Measurements from ENCODE around the gene LTBP1.

LTBP1 gene

GRCh38 chr2:33129263-33130053 is 182.7 kb downstream of the LTBP1 start:
- Histone ChIP-seq H3K4me1 (ENCODE audit: control insufficient read depth, insufficient read depth, low read length) (peaks cover 22% of the 10 kb centered on the region), H3K9ac (ENCODE audit: low read length) (no peak overlapping the region), H3K27me3 (ENCODE audit: control insufficient read depth, insufficient read depth, low read length) (no peaks in the 10 kb centered on the region), H3K27ac (ENCODE audit: low read depth, low read length) (no peak overlapping the region), H3K36me3 (ENCODE audit: control insufficient read depth, insufficient read depth, low read length) (no peaks in the 10 kb centered on the region), H3K4me3 (ENCODE audit: low read length) (no peak overlapping the region)

- Histone ChIP-seq H3K4me3 (ENCODE audit: low read length) (no peak overlapping the region), H3K27ac (ENCODE audit: low read depth, low read length) (no peak overlapping the region), H3K9ac (ENCODE audit: low read length) (no peak overlapping the region), H3K27me3 (ENCODE audit: control insufficient read depth, insufficient read depth, low read length) (no peaks in the 10 kb centered on the region), H3K4me1 (ENCODE audit: control insufficient read depth, insufficient read depth, low read length) (peaks cover 22% of the 10 kb centered on the region), H3K36me3 (ENCODE audit: control insufficient read depth, insufficient read depth, low read length) (no peaks in the 10 kb centered on the region)
Measured at GRCh38 chr2:33130054-33130447, 183.3 kb downstream of the LTBP1 start.

GRCh38 chr2:33130544-33130943 is 183.8 kb downstream of the LTBP1 start:
- Histone ChIP-seq H3K4me3 (ENCODE audit: low read length) (no peak overlapping the region), H3K27me3 (ENCODE audit: control insufficient read depth, insufficient read depth, low read length) (no peaks in the 10 kb centered on the region), H3K36me3 (ENCODE audit: control insufficient read depth, insufficient read depth, low read length) (no peaks in the 10 kb centered on the region), H3K9ac (ENCODE audit: low read length) (no peak overlapping the region), H3K4me1 (ENCODE audit: control insufficient read depth, insufficient read depth, low read length) (peaks cover 22% of the 10 kb centered on the region), H3K27ac (ENCODE audit: low read depth, low read length) (no peak overlapping the region)

- no peaks in the 10 kb centered on the region for H3K36me3 ChIP-seq (ENCODE audit: control insufficient read depth, insufficient read depth, low read length)
- H3K4me1 ChIP-seq (ENCODE audit: control insufficient read depth, insufficient read depth, low read length), result peaks cover 26% of the 10 kb centered on the region
- no peaks in the 10 kb centered on the region for H3K27me3 ChIP-seq (ENCODE audit: control insufficient read depth, insufficient read depth, low read length)
- H3K27ac ChIP-seq (ENCODE audit: low read depth, low read length), result no peak overlapping the region
- H3K9ac ChIP-seq (ENCODE audit: low read length), result no peak overlapping the region
- H3K4me3 ChIP-seq (ENCODE audit: low read length), result no peak overlapping the region
Measured at GRCh38 chr2:33131111-33131510, 184.4 kb downstream of the LTBP1 start.

GRCh38 chr2:33131749-33132148 is 185.0 kb downstream of the LTBP1 start:
- no peaks in the 10 kb centered on the region for H3K27me3 ChIP-seq (ENCODE audit: control insufficient read depth, insufficient read depth, low read length)
- H3K36me3 ChIP-seq (ENCODE audit: control insufficient read depth, insufficient read depth, low read length), result no peaks in the 10 kb centered on the region
- H3K9ac ChIP-seq (ENCODE audit: low read length), result no peak overlapping the region
- peaks cover 32% of the 10 kb centered on the region for H3K4me1 ChIP-seq (ENCODE audit: control insufficient read depth, insufficient read depth, low read length)
- H3K4me3 ChIP-seq (ENCODE audit: low read length), result no peak overlapping the region
- no peak overlapping the region for H3K27ac ChIP-seq (ENCODE audit: low read depth, low read length)

- H3K4me3 ChIP-seq (ENCODE audit: low read length), result no peak overlapping the region
- no peaks in the 10 kb centered on the region for H3K36me3 ChIP-seq (ENCODE audit: control insufficient read depth, insufficient read depth, low read length)
- H3K27ac ChIP-seq (ENCODE audit: low read depth, low read length), result peak overlapping the region; percentile 89
- no peak overlapping the region for H3K9ac ChIP-seq (ENCODE audit: low read length)
- no peaks in the 10 kb centered on the region for H3K27me3 ChIP-seq (ENCODE audit: control insufficient read depth, insufficient read depth, low read length)
- peaks cover 35% of the 10 kb centered on the region for H3K4me1 ChIP-seq (ENCODE audit: control insufficient read depth, insufficient read depth, low read length)
Measured at GRCh38 chr2:33133454-33133952, 186.8 kb downstream of the LTBP1 start.

- no peaks in the 10 kb centered on the region for H3K36me3 ChIP-seq (ENCODE audit: control insufficient read depth, insufficient read depth, low read length)
- H3K4me3 ChIP-seq (ENCODE audit: low read length), result peak overlapping the region; percentile 59
- no peaks in the 10 kb centered on the region for H3K27me3 ChIP-seq (ENCODE audit: control insufficient read depth, insufficient read depth, low read length)
- H3K4me1 ChIP-seq (ENCODE audit: control insufficient read depth, insufficient read depth, low read length), result peaks cover 35% of the 10 kb centered on the region
- peak overlapping the region; percentile 89 for H3K27ac ChIP-seq (ENCODE audit: low read depth, low read length)
- no peak overlapping the region for H3K9ac ChIP-seq (ENCODE audit: low read length)
Measured at GRCh38 chr2:33134086-33134771, 187.5 kb downstream of the LTBP1 start.

- no peak overlapping the region for H3K9ac ChIP-seq (ENCODE audit: low read length)
- H3K27me3 ChIP-seq (ENCODE audit: control insufficient read depth, insufficient read depth, low read length), result no peaks in the 10 kb centered on the region
- peaks cover 42% of the 10 kb centered on the region for H3K4me1 ChIP-seq (ENCODE audit: control insufficient read depth, insufficient read depth, low read length)
- H3K4me3 ChIP-seq (ENCODE audit: low read length), result peak overlapping the region; percentile 59
- peak overlapping the region; percentile 89 for H3K27ac ChIP-seq (ENCODE audit: low read depth, low read length)
- H3K36me3 ChIP-seq (ENCODE audit: control insufficient read depth, insufficient read depth, low read length), result no peaks in the 10 kb centered on the region
Measured at GRCh38 chr2:33134791-33135560, 188.2 kb downstream of the LTBP1 start.

GRCh38 chr2:33135645-33136044 is 188.9 kb downstream of the LTBP1 start:
- H3K4me3 ChIP-seq (ENCODE audit: low read length), result peak overlapping the region; percentile 39
- no peaks in the 10 kb centered on the region for H3K27me3 ChIP-seq (ENCODE audit: control insufficient read depth, insufficient read depth, low read length)
- H3K9ac ChIP-seq (ENCODE audit: low read length), result no peak overlapping the region
- no peaks in the 10 kb centered on the region for H3K36me3 ChIP-seq (ENCODE audit: control insufficient read depth, insufficient read depth, low read length)
- peak overlapping the region; percentile 89 for H3K27ac ChIP-seq (ENCODE audit: low read depth, low read length)
- H3K4me1 ChIP-seq (ENCODE audit: control insufficient read depth, insufficient read depth, low read length), result peaks cover 43% of the 10 kb centered on the region

- H3K27me3 ChIP-seq (ENCODE audit: control insufficient read depth, insufficient read depth, low read length), result no peaks in the 10 kb centered on the region
- peak overlapping the region; percentile 14 for H3K9ac ChIP-seq (ENCODE audit: low read length)
- no peaks in the 10 kb centered on the region for H3K36me3 ChIP-seq (ENCODE audit: control insufficient read depth, insufficient read depth, low read length)
- peak overlapping the region; percentile 39 for H3K4me3 ChIP-seq (ENCODE audit: low read length)
- H3K4me1 ChIP-seq (ENCODE audit: control insufficient read depth, insufficient read depth, low read length), result peaks cover 43% of the 10 kb centered on the region
- peak overlapping the region; percentile 89 for H3K27ac ChIP-seq (ENCODE audit: low read depth, low read length)
Measured at GRCh38 chr2:33136056-33136455, 189.3 kb downstream of the LTBP1 start.

GRCh38 chr2:33136566-33136965 is 189.8 kb downstream of the LTBP1 start:
- H3K4me1 ChIP-seq (ENCODE audit: control insufficient read depth, insufficient read depth, low read length), result peaks cover 43% of the 10 kb centered on the region
- no peaks in the 10 kb centered on the region for H3K36me3 ChIP-seq (ENCODE audit: control insufficient read depth, insufficient read depth, low read length)
- peak overlapping the region; percentile 89 for H3K27ac ChIP-seq (ENCODE audit: low read depth, low read length)
- no peak overlapping the region for H3K4me3 ChIP-seq (ENCODE audit: low read length)
- H3K9ac ChIP-seq (ENCODE audit: low read length), result no peak overlapping the region
- no peaks in the 10 kb centered on the region for H3K27me3 ChIP-seq (ENCODE audit: control insufficient read depth, insufficient read depth, low read length)

GRCh38 chr2:33137331-33137730 is 190.6 kb downstream of the LTBP1 start:
- Histone ChIP-seq H3K27ac (ENCODE audit: low read depth, low read length) (peak overlapping the region; percentile 8), H3K36me3 (ENCODE audit: control insufficient read depth, insufficient read depth, low read length) (no peaks in the 10 kb centered on the region), H3K4me3 (ENCODE audit: low read length) (no peak overlapping the region), H3K9ac (ENCODE audit: low read length) (no peak overlapping the region), H3K27me3 (ENCODE audit: control insufficient read depth, insufficient read depth, low read length) (no peaks in the 10 kb centered on the region), H3K4me1 (ENCODE audit: control insufficient read depth, insufficient read depth, low read length) (peaks cover 39% of the 10 kb centered on the region)
